Effector memory CD8-positive, alpha-beta T cell (primary cell): ENCODE results near the gene MAP3K7.

Experiments
- ATAC-seq: fragments of 150-1000 bp; cut with Tn5 transposase; replicated peaks from 2 replicates; pipeline ENCODE4 v1.10.0; 2021; ENCODE audit warnings: mild to moderate bottlenecking, moderate library complexity
- DNase-seq, 3 experiments: peaks; one replicate each; pipeline ENCODE4 v3.0.0; 2021
- H3K27ac Mint-ChIP-seq, 2 donors: one replicate each; pipeline ENCODE4 v1.8.0; 2022; ENCODE audit warnings: mild to moderate bottlenecking in 2 of 2, mixed read lengths in 2 of 2, moderate library complexity in 2 of 2
- H3K27me3 Mint-ChIP-seq, 2 donors: one replicate each; pipeline ENCODE4 v1.8.0; 2022; ENCODE audit warnings: mixed read lengths in 2 of 2
- H3K36me3 Mint-ChIP-seq: one replicate; pipeline ENCODE4 v1.8.0; 2022; ENCODE audit warnings: mild to moderate bottlenecking, moderate library complexity, mixed read lengths; ENCODE audit not compliant: insufficient read depth
- H3K4me1 Mint-ChIP-seq, 2 donors: one replicate each; pipeline ENCODE4 v1.8.0; 2022; ENCODE audit warnings: low read depth in 2 of 2, mixed read lengths in 2 of 2
- H3K4me3 Mint-ChIP-seq, 2 donors: one replicate each; pipeline ENCODE4 v1.8.0; 2022; ENCODE audit warnings: mild to moderate bottlenecking in 2 of 2, mixed read lengths in 2 of 2, moderate library complexity in 2 of 2
- H3K9me3 Mint-ChIP-seq, 2 donors: one replicate each; pipeline ENCODE4 v1.8.0; 2022; ENCODE audit warnings: mixed read lengths in 2 of 2

MAP3K7 gene

DNA sequence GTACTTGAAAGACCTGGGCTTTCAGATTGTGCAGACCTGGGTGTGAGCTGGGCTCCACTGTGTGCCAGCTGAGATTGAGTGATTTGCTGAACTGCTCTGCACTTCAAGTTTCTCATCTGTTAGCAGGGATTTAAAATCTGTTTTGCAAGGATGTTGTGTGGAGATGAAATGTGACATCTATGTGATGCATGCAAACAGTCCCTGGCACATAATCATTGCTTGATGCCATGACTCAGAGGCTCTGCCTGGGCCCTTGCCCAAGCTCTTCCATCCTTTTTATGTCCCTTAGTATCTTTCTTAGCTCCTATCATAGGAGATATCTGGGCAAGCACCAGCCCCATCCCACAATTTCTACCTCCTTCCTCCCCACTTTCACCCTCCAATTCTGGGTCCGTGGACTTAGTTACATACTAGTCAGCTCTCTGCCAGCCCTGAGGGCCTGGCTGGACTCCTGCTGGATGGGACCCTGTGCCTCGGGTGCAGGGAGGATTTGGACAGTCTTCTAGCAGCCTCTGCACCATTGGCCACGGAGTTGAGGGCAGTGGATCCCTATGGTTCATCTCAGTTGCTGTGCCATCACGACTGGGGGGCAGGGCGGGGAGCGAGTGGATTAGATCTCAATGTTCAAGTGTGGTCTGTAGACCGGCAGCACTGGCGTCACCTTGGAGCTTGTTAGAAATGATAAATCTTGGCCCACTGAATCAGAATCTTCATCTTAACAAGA is 103.6 kb downstream of the MAP3K7 start:
- no peak for ATAC-seq
- Mint-ChIP-seq H3K4me1 (peaks cover 5 to 8% of the 10 kb centered on the region in 2 donors), H3K36me3 (peaks cover 3% of the 10 kb centered on the region), H3K4me3 (no peak overlapping the region), H3K27me3 (peaks cover 0 to 19% of the 10 kb centered on the region in 2 donors), H3K9me3 (no peaks in the 10 kb centered on the region), H3K27ac (no peak overlapping the region)
- DNase-seq = no peak

DNA sequence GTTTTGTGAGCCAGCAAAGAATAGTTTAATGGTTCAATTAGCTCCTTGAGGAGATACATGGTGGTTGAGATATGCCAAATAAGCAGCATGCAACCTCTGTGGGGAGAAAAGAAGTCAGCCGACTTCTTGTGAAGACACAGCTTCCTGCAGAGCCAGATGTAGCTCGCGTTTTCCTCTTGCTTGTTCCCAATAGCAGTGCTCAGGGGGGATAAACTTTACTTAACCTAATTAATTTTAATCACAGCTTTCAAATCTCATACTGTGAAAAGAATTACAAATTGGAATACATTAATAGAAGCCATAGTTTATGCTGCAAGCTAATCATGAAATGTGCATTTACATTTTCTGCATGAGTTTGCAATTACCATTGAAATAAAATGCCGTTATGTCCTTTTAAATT is 106.2 kb downstream of the MAP3K7 start:
- Mint-ChIP-seq H3K27ac (no peak overlapping the region), H3K27me3 (no peaks in the 10 kb centered on the region), H3K4me1 (peaks cover 8 to 10% of the 10 kb centered on the region in 2 donors), H3K9me3 (no peaks in the 10 kb centered on the region), H3K36me3 (peaks cover 3% of the 10 kb centered on the region), H3K4me3 (no peak overlapping the region)
- DNase-seq = no peak
- ATAC-seq = no peak

DNA sequence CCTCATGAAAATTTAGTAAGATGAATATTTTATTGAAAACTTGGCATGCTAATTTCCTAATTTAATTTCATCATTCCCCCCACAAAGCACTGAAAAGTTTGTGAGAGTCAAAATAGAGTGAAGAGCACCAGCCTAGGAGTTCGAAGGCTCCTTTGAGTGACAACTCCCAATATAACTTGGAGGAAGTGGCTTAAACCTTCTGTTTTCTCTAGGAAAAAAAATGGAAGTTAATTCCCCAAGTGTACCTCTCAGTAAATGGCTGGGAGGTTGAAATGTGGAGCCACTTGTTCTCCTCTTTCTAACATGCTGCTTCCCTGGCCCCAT is 107.3 kb downstream of the MAP3K7 start:
- H3K4me1 Mint-ChIP-seq = peaks cover 8 to 14% of the 10 kb centered on the region in 2 donors
- H3K27ac Mint-ChIP-seq = peak overlapping the region; percentile 6 to 56
- no peak overlapping the region for H3K4me3 Mint-ChIP-seq
- no peak for ATAC-seq
- peaks cover 3% of the 10 kb centered on the region for H3K36me3 Mint-ChIP-seq
- no peaks in the 10 kb centered on the region for H3K9me3 Mint-ChIP-seq
- DNase-seq = no peak
- H3K27me3 Mint-ChIP-seq = no peaks in the 10 kb centered on the region

DNA sequence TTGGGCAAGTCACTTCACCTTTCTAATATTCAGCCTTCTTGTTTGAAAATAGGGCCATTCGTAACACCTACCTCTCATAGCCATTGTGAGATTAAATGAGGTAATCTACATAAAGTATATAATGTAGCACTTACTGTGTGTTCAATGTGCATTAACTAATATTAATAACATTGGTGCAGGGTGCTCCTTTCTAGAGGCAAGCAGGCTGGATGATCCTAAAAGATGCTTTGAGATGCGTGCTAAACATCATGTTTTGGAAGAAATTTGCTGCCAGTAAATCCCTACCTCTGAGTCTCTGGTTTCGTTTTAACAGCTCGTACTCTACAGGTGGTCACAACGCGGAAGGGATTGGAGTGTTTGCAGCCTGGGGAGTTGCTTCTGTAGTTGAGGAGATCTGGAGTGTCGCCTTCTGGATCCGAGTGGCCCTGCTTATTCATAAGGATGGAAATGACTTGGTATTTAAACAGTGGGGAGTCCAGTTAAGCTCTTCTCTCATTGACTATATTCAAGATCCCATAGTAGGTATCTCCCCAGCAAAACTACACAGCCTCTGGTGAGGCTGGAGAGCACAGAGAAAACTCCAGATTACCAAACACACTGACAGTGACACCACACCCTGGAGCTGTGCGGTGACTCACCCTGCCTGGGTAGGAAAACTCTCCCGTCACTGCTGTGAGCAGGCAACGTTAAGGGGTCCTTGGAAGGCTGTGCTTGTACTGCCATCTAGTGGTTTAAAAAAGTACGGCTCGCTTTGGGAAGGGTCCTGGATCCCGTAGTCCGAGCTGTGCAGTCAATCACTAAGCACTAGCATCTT is 107.9 kb downstream of the MAP3K7 start:
- Mint-ChIP-seq H3K4me1 (peaks cover 11 to 15% of the 10 kb centered on the region in 2 donors), H3K27ac (peak overlapping the region; percentile 6 to 56), H3K27me3 (no peaks in the 10 kb centered on the region), H3K36me3 (peaks cover 3% of the 10 kb centered on the region), H3K9me3 (no peaks in the 10 kb centered on the region), H3K4me3 (peak overlapping the region; percentile 52 to 60)
- DNase-seq (peak; percentile 77 to 82 (median 78)), ATAC-seq (peak; percentile 99)

DNA sequence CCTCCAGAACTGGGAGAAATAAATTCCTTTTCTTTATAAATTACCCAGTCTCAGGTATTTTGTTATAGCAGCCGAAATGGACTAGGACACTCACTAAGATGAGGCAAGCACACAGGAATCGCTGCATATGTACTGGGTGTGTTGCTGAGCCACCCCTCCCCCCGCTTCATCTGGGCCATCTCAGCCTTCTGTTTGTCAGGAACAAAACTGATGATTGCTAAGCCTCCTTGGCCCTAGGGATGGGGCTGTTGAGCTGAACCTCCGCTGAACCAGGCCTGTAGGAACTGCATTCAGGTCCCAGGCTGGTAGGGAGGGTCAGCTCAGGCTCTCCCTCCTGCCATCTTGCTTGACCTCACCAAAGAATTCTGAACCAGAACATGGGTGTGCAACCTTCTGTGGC is 108.6 kb downstream of the MAP3K7 start:
- Mint-ChIP-seq H3K9me3 (no peaks in the 10 kb centered on the region), H3K27me3 (no peaks in the 10 kb centered on the region), H3K27ac (no peak overlapping the region), H3K4me3 (no peak overlapping the region), H3K36me3 (peaks cover 3% of the 10 kb centered on the region), H3K4me1 (peaks cover 19 to 20% of the 10 kb centered on the region in 2 donors)
- no peak for DNase-seq
- ATAC-seq = no peak

DNA sequence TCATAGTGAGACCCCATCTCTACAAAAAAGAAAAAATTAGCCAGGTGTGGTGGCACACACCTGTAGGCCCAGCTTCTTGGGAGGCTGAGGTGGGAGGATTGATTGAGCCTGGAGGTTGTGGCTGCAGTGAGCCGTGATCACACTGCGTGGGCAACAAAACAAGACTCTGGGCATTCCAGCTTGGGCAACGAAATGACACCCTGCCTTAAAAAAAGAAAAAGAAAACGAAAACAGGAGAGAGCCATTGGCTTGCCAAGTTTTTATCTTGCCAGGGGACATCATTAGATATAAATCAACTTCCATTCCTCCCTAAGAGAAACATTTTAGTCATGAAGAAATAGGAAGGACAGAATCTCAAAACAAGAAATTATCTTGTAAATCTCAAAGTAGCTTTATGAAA is 109.5 kb downstream of the MAP3K7 start:
- Mint-ChIP-seq H3K9me3 (no peaks in the 10 kb centered on the region), H3K27ac (no peak overlapping the region), H3K27me3 (no peaks in the 10 kb centered on the region), H3K36me3 (peaks cover 3% of the 10 kb centered on the region), H3K4me1 (peaks cover 28 to 29% of the 10 kb centered on the region in 2 donors), H3K4me3 (no peak overlapping the region)
- DNase-seq (no peak), ATAC-seq (no peak)

DNA sequence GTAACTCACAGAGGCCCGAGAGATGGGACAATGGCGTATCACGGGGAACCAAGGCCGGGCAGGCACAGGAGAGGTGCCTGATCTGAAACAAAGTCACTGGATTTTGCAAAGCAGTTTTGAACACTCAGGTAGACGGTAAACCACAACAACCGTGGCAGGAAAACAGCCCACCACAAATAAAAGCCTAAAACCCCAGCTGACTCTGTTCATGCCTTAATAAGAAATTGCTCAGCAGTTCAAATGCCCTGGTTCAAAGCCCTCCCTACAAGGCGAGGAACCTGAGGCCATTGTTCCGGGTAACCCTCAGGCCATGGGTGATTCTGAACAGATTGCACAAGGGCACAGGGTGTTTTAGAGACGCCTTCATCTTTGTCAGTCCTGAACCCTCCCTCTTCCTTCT is 114.2 kb downstream of the MAP3K7 start:
- ATAC-seq (peak; percentile 61), DNase-seq (no peak)
- no peaks in the 10 kb centered on the region for H3K9me3 Mint-ChIP-seq
- H3K27ac Mint-ChIP-seq = peak overlapping the region; percentile 28 to 66
- H3K4me3 Mint-ChIP-seq = peak overlapping the region; percentile 15 to 59
- no peaks in the 10 kb centered on the region for H3K27me3 Mint-ChIP-seq
- peaks cover 29 to 35% of the 10 kb centered on the region in 2 donors for H3K4me1 Mint-ChIP-seq
- H3K36me3 Mint-ChIP-seq = no peaks in the 10 kb centered on the region

DNA sequence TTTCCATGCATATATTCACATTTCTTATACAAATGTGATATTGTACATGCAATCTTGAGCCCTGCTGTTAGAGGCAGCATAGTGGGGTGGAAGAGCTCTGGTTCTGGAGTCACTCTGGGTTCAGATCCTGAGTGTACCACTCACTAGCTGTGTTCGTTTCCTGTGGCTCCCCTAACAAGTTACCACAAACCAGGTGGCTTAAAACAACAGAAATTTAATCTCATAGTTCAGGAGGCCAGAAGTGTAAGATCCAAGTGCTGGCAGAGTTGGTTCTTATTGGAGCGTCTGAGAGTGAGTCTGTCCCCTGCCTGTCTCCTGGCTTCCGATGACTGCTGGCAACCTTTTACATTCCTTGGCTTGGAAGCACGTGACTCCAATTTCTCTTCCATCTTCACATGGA is 115.6 kb downstream of the MAP3K7 start:
- H3K9me3 Mint-ChIP-seq = no peaks in the 10 kb centered on the region
- ATAC-seq = no peak
- H3K27me3 Mint-ChIP-seq = no peaks in the 10 kb centered on the region
- H3K36me3 Mint-ChIP-seq = no peaks in the 10 kb centered on the region
- H3K27ac Mint-ChIP-seq = no peak overlapping the region
- H3K4me1 Mint-ChIP-seq = peaks cover 29 to 33% of the 10 kb centered on the region in 2 donors
- DNase-seq = no peak
- no peak overlapping the region for H3K4me3 Mint-ChIP-seq

DNA sequence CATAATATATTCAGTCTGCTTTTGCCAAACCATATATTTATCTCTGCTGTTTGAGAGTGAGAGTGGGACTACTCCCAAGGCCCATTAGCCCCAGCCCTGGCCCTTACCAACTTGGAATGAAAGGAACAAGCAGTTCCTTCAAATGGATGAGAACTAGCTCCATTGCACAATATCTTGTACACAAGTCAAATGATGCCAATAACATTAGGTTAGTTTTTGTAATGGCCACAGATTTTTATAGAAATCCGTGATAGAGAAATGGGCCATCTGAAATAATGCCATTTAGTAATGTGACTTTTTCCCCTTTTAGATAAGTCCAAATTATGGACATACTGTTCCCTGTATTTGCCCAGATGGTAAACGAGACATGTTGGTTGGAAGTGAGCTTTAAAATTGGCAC is 117.0 kb downstream of the MAP3K7 start:
- H3K27ac Mint-ChIP-seq = no peak overlapping the region
- no peaks in the 10 kb centered on the region for H3K27me3 Mint-ChIP-seq
- ATAC-seq = no peak
- H3K4me3 Mint-ChIP-seq = no peak overlapping the region
- no peak for DNase-seq
- no peaks in the 10 kb centered on the region for H3K36me3 Mint-ChIP-seq
- peaks cover 29% of the 10 kb centered on the region in 2 donors for H3K4me1 Mint-ChIP-seq
- H3K9me3 Mint-ChIP-seq = no peaks in the 10 kb centered on the region

DNA sequence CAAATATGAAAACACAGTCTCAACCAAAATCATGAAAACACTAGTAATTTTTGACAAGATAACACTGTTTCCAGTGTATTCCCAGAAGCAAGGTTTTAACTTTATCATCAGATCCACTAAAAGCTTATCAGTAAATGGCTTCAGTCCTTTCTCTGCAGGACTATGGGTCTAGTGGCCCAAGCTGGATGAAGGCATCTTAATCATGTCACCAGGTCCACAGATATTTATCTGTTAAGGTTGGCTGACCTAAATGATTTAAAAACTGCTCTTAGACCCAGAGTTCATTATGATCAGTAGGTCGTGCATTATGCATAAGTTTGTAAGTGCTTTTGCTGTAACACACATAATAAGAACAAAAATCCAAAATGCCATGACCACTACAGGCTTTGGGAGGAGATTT is 118.0 kb downstream of the MAP3K7 start:
- Mint-ChIP-seq H3K36me3 (no peaks in the 10 kb centered on the region), H3K9me3 (no peaks in the 10 kb centered on the region), H3K27me3 (no peaks in the 10 kb centered on the region), H3K27ac (no peak overlapping the region), H3K4me3 (no peak overlapping the region), H3K4me1 (peaks cover 26 to 27% of the 10 kb centered on the region in 2 donors)
- DNase-seq (no peak), ATAC-seq (no peak)

DNA sequence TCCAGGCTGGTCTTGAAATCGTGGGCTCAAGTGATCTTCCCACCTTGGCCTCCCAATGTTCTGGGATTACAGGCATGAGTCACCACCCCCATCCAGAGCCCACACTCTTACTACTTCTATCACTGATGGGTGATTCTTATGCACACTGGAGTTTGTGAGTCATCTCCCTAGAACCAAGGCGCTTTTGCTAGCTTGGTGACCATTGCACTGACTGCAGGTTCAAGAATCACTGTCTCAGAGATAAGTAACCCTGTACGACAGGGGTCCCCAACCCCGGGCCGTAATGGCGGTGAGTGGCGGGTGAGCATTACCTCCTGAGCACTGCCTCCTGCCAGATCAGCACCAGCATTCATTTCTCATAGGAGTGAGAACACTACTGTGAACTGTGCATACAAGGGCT is 118.8 kb downstream of the MAP3K7 start:
- Mint-ChIP-seq H3K27me3 (no peaks in the 10 kb centered on the region), H3K27ac (no peak overlapping the region), H3K36me3 (no peaks in the 10 kb centered on the region), H3K9me3 (no peaks in the 10 kb centered on the region), H3K4me3 (no peak overlapping the region), H3K4me1 (peaks cover 26 to 29% of the 10 kb centered on the region in 2 donors)
- ATAC-seq (no peak), DNase-seq (no peak)

DNA sequence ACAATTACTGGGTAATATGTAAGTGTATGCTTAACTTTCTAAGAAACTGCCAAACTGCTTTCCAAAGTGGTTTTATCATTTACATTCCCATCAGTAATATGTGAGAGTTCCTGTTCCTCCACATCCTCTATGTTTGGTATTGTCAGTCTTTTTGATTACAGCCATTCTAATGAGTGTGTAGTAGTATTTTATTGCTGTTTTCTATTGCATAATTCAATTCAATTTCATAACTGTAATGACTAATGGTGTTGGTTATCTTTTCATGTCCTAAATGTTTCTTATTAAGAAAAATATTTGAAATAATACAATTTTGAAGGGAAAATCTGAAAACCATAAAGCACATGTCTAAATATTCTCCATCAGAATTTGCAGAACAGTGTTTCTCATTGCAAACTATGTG is 119.3 kb downstream of the MAP3K7 start:
- DNase-seq (no peak), ATAC-seq (no peak)
- Mint-ChIP-seq H3K4me3 (no peak overlapping the region), H3K27me3 (no peaks in the 10 kb centered on the region), H3K36me3 (no peaks in the 10 kb centered on the region), H3K27ac (no peak overlapping the region), H3K4me1 (peaks cover 20 to 25% of the 10 kb centered on the region in 2 donors), H3K9me3 (no peaks in the 10 kb centered on the region)

DNA sequence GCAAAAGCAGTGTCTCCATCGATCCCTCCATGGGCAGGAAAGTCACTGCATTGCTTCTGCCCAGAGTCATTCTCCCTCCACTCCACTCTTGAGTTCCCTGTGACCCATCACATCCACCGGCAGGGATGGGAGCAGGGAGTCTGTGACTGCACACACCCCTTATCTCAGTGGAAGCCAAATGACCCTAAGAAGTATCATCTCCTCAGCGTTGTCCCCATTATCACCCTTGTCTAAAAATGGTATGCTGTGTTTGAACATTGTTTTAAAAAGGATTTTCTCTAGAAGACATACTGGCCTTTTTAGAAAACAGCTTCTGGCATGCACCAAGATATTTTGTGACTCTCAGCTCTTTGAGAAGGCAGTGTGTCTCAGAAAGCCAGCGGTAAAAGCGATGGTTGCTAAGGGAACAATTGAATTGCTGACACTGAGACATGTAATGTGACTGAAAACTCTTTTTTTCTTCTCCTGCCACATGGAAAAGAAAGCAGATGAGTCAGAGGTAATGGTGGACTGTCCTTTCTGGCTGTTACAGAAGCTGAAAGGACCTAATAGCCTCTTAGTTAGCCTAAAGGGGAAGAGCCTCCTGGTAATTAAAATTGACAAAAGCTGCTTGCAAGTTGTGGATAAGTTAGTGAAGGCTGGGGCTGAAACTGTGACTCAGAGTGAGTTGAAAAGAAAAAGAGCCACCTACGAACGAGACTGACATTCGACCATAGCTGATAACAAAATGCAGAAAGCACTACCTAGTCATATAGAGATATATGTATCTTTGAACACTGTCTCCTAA is 120.5 kb downstream of the MAP3K7 start:
- DNase-seq (no peak), ATAC-seq (no peak)
- Mint-ChIP-seq H3K27me3 (no peaks in the 10 kb centered on the region), H3K27ac (no peak overlapping the region), H3K36me3 (no peaks in the 10 kb centered on the region), H3K4me3 (no peak overlapping the region), H3K4me1 (peaks cover 17% of the 10 kb centered on the region in 2 donors), H3K9me3 (no peaks in the 10 kb centered on the region)
